H9 (cell line): ENCODE data around the gene CNOT6. TPM values are rescaled to one million over a fixed set of nuclear protein-coding genes. Genes with fewer than 3 reads are reported as not detected.

ENCODE experiments used
- DNase-seq: peaks from one replicate; pipeline ENCODE4 v3.0.0-alpha.2; 2017
- H2AFZ ChIP-seq: one replicate; pipeline ENCODE4 v1.6.1; 2013; ENCODE audit warnings: mild to moderate bottlenecking, low read length, control low read depth, moderate library complexity
- H2AK5ac ChIP-seq: 2 replicates; pipeline ENCODE4 v1.6.1; 2013; ENCODE audit warnings: low read length, control low read depth, mixed read lengths; ENCODE audit not compliant: insufficient read length
- H2BK120ac ChIP-seq: one replicate; pipeline ENCODE4 v1.6.1; 2013; ENCODE audit warnings: low read depth, mild to moderate bottlenecking, low read length, control low read depth, inconsistent platforms; ENCODE audit not compliant: poor library complexity, severe bottlenecking
- H2BK12ac ChIP-seq: 2 replicates; pipeline ENCODE4 v1.6.1; 2013; ENCODE audit warnings: low read length, control low read depth, mixed read lengths, low read depth; ENCODE audit not compliant: insufficient read length
- H2BK15ac ChIP-seq: 2 replicates; pipeline ENCODE4 v1.6.1; 2013; ENCODE audit warnings: low read depth, low read length, control low read depth
- H2BK20ac ChIP-seq: one replicate; pipeline ENCODE4 v1.6.1; 2013; ENCODE audit warnings: low read depth, mild to moderate bottlenecking, low read length, control low read depth, inconsistent platforms; ENCODE audit not compliant: poor library complexity, severe bottlenecking
- H2BK5ac ChIP-seq: 2 replicates; pipeline ENCODE4 v1.6.1; 2013; ENCODE audit warnings: low read length, control low read depth, mixed read lengths; ENCODE audit not compliant: insufficient read length
- H3K14ac ChIP-seq: 2 replicates; pipeline ENCODE4 v1.6.1; 2013; ENCODE audit warnings: low read length, control low read depth; ENCODE audit not compliant: insufficient read depth
- H3K18ac ChIP-seq: 2 replicates; pipeline ENCODE4 v1.6.1; 2013; ENCODE audit warnings: low read depth, mild to moderate bottlenecking, mixed read lengths, low read length, control low read depth; ENCODE audit not compliant: insufficient read length
- H3K23ac ChIP-seq: 2 replicates; pipeline ENCODE4 v1.6.1; 2013; ENCODE audit warnings: low read length, control low read depth, mixed read lengths, low read depth; ENCODE audit not compliant: insufficient read length
- H3K23me2 ChIP-seq: 2 replicates; pipeline ENCODE4 v1.6.1; 2013; ENCODE audit warnings: low read depth, mild to moderate bottlenecking, mixed read lengths, low read length, control low read depth; ENCODE audit not compliant: insufficient read length, poor library complexity, severe bottlenecking
- H3K27ac ChIP-seq: 2 replicates; pipeline ENCODE4 v1.5.1; 2013; ENCODE audit warnings: low read length, control low read depth, mixed read lengths, low read depth; ENCODE audit not compliant: insufficient read length
- H3K27me3 ChIP-seq: 2 replicates; pipeline ENCODE4 v1.6.1; 2013; ENCODE audit warnings: low read length, control low read depth, inconsistent platforms; ENCODE audit not compliant: insufficient read depth
- H3K4ac ChIP-seq: 2 replicates; pipeline ENCODE4 v1.6.1; 2013; ENCODE audit warnings: low read depth, mild to moderate bottlenecking, control low read depth, inconsistent platforms, low read length, moderate library complexity
- H3K4me1 ChIP-seq: 2 replicates; pipeline ENCODE4 v1.6.1; 2013; ENCODE audit warnings: low read length, control low read depth, inconsistent platforms; ENCODE audit not compliant: insufficient read depth
- H3K4me2 ChIP-seq: 2 replicates; pipeline ENCODE4 v1.6.1; 2013; ENCODE audit warnings: low read length, control low read depth, mixed read lengths; ENCODE audit not compliant: insufficient read length, insufficient read depth
- H3K56ac ChIP-seq: 2 replicates; pipeline ENCODE4 v1.6.1; 2013; ENCODE audit warnings: low read depth, mild to moderate bottlenecking, mixed read lengths, low read length, control low read depth; ENCODE audit not compliant: insufficient read length
- H3K79me1 ChIP-seq: 2 replicates; pipeline ENCODE4 v1.6.1; 2013; ENCODE audit warnings: low read depth, mild to moderate bottlenecking, moderate library complexity, low read length, control low read depth, inconsistent platforms; ENCODE audit not compliant: insufficient read depth, poor library complexity, severe bottlenecking
- H3K79me2 ChIP-seq: 2 replicates; pipeline ENCODE4 v1.6.1; 2013; ENCODE audit warnings: low read length, control low read depth, inconsistent platforms; ENCODE audit not compliant: insufficient read depth
- H3K9ac ChIP-seq: 2 replicates; pipeline ENCODE4 v1.6.1; 2013; ENCODE audit warnings: low read length, control low read depth, mixed read lengths; ENCODE audit not compliant: insufficient read length; ENCODE audit errors: extremely low read depth
- H3K9me3 ChIP-seq: one replicate; pipeline ENCODE4 v1.6.1; 2013; ENCODE audit warnings: low read depth, low read length, inconsistent platforms; ENCODE audit not compliant: control insufficient read depth
- H3T11ph ChIP-seq: one replicate; pipeline ENCODE4 v1.6.1; 2013; ENCODE audit warnings: mild to moderate bottlenecking, low read length, control low read depth, inconsistent platforms
- H4K20me1 ChIP-seq: one replicate; pipeline ENCODE4 v1.6.1; 2013; ENCODE audit not compliant: control insufficient read depth, insufficient read length, insufficient read depth
- H4K5ac ChIP-seq: 2 replicates; pipeline ENCODE4 v1.6.1; 2013; ENCODE audit warnings: low read depth, mild to moderate bottlenecking, mixed read lengths, low read length, control low read depth; ENCODE audit not compliant: insufficient read length
- H4K8ac ChIP-seq: replicated peaks from 2 replicates; pipeline ENCODE4 v1.6.1; 2013; ENCODE audit warnings: low read length, control low read depth, mixed read lengths, low read depth; ENCODE audit not compliant: insufficient read length
- H4K91ac ChIP-seq: 2 replicates; pipeline ENCODE4 v1.6.1; 2013; ENCODE audit warnings: low read depth, mild to moderate bottlenecking, moderate library complexity, mixed read lengths, low read length, control low read depth; ENCODE audit not compliant: insufficient read length
- H3K27ac Mint-ChIP-seq, 3 experiments: 2 replicates in 2 of 3; 3 replicates in 1 of 3; pipeline ENCODE4 v1.8.0; 2020 to 2021; ENCODE audit warnings: mixed read lengths in 3 of 3, mild to moderate bottlenecking in 1 of 3, moderate library complexity in 1 of 3
- H3K27me3 Mint-ChIP-seq: 2 replicates; pipeline ENCODE4 v1.8.0; 2021; ENCODE audit warnings: low read depth, mild to moderate bottlenecking, moderate library complexity, mixed read lengths
- H3K36me3 Mint-ChIP-seq, 3 experiments: 2 replicates in 2 of 3; 3 replicates in 1 of 3; pipeline ENCODE4 v1.8.0; 2020 to 2021; ENCODE audit warnings: low read depth in 3 of 3, mixed read lengths in 3 of 3; ENCODE audit not compliant: insufficient read depth in 1 of 3
- H3K4me1 Mint-ChIP-seq, 2 experiments: 2 replicates each; pipeline ENCODE4 v1.8.0; 2020; ENCODE audit warnings: mixed read lengths in 2 of 2
- H3K4me3 Mint-ChIP-seq, 2 experiments: 2 replicates in 1 of 2; 3 replicates in 1 of 2; pipeline ENCODE4 v1.8.0; 2020 to 2021; ENCODE audit warnings: mild to moderate bottlenecking in 2 of 2, mixed read lengths in 2 of 2, moderate library complexity in 1 of 2
- H3K9me3 Mint-ChIP-seq, 2 experiments: 2 replicates in 1 of 2; 3 replicates in 1 of 2; pipeline ENCODE4 v1.8.0; 2020; ENCODE audit warnings: mild to moderate bottlenecking in 2 of 2, mixed read lengths in 2 of 2, moderate library complexity in 1 of 2
- CTCF ChIP-seq: fragments of 200-600 bp; sonication (generic); conservative IDR thresholded peaks from 3 replicates; pipeline ENCODE4 v1.8.0; 2021; ENCODE audit warnings: antibody characterized with exemption, mild to moderate bottlenecking
- WGBS: extraction: QIAGEN DNeasy Blood & Tissue Kit; methylation state at CpG from one replicate; pipeline ENCODE4 v1.1.7; 2013; ENCODE audit warnings: missing lambda C conversion rate, low lambda C conversion rate, mixed read lengths; ENCODE audit not compliant: insufficient read length; ENCODE audit errors: extremely low coverage; 5-methylcytosine and 5-hydroxymethylcytosine counted together
- total RNA-seq: library from RNA; stranded (reverse); gene quantifications from 2 replicates; pipeline ENCODE4 v1.2.1, GENCODE V29; 2021

The CNOT6 gene
- total RNA-seq, 1 experiment from 2014 or later: 45.0 TPM

- TF ChIP-seq CTCF: no peak
- Histone ChIP-seq H2BK15ac (no peak overlapping the region), H3K4me1 (no peaks in the 10 kb centered on the region), H4K5ac (no peak overlapping the region), H3K9me3 (no peaks in the 10 kb centered on the region), H3K79me2 (no peaks in the 10 kb centered on the region), H2BK120ac (no peak overlapping the region), H3K14ac (no peak overlapping the region), H3K23ac (no peak overlapping the region), H3K79me1 (no peaks in the 10 kb centered on the region), H2AFZ (no peak overlapping the region), H3K4me2 (no peak overlapping the region), H4K91ac (no peak overlapping the region), H3K56ac (no peak overlapping the region), H3T11ph (no peak overlapping the region), H3K4ac (no peak overlapping the region), H2BK20ac (no peak overlapping the region), H2BK5ac (no peak overlapping the region), H4K8ac (no peak overlapping the region), H4K20me1 (no peaks in the 10 kb centered on the region), H3K27ac (no peak overlapping the region), H2BK12ac (no peak overlapping the region), H3K27me3 (no peaks in the 10 kb centered on the region), H2AK5ac (no peak overlapping the region), H3K18ac (no peak overlapping the region), H3K23me2 (no peaks in the 10 kb centered on the region), H3K9ac (no peak overlapping the region)
- peaks cover 8% of the 10 kb centered on the region for H3K27me3 Mint-ChIP-seq
- peaks cover 32 to 38% of the 10 kb centered on the region in 2 experiments for H3K9me3 Mint-ChIP-seq
- H3K27ac Mint-ChIP-seq: peak overlapping the region in 1 of 3 experiments; percentile 72; a peak in 2 of 7 replicates
- no CpG with 5 or more reads among the region's 10 CpGs for WGBS
- DNase-seq: no peak
- H3K36me3 Mint-ChIP-seq: peaks cover 9 to 25% (median 13%) of the 10 kb centered on the region in 3 experiments
- H3K4me3 Mint-ChIP-seq: no peak overlapping the region
- H3K4me1 Mint-ChIP-seq: no peaks in the 10 kb centered on the region
Observed at GRCh38 chr5:180460834-180461233, 33.3 kb upstream of the CNOT6 start.
